WTC11 (cell line): ENCODE data around the gene EIF2A.

ENCODE experiments used
- ATF3 ChIP-seq: sonication (generic); formaldehyde crosslinking; conservative IDR thresholded peaks from 2 replicates; pipeline ENCODE4 v1.8.1; 2022; ENCODE audit warnings: mild to moderate bottlenecking, missing genetic modification reagents
- CREB1 ChIP-seq: sonication (generic); formaldehyde crosslinking; IDR thresholded peaks from 2 replicates; pipeline ENCODE4 v1.8.0; 2023; ENCODE audit warnings: mild to moderate bottlenecking, missing genetic modification reagents
- TEAD4 ChIP-seq: sonication (generic); formaldehyde crosslinking; IDR thresholded peaks from 2 replicates; pipeline ENCODE4 v1.8.0; 2022; ENCODE audit warnings: mild to moderate bottlenecking, missing genetic modification reagents

GRCh38 chr3:150546226-150547044 is at the start of gene EIF2A, which contains the start of gene SERP1:
- TF ChIP-seq TEAD4: no peak
- no peak for TF ChIP-seq ATF3 (CRISPR knock-in tag)
- TF ChIP-seq CREB1 (CRISPR knock-in tag): peak; percentile 87
